Measurements from ENCODE around the gene UGT1A5.
"Not testable (repeated sequence)": the region's sequence is repeated elsewhere in the genome, so short reads cannot be mapped to it uniquely, and the experiment has no call there.

Gene UGT1A5

GRCh38 chr2:233698740-233699139 lies 14.0 kb upstream of the UGT1A5 start:
- no peak for DNase-seq

- DNase-seq, result no peak
These were observed 13.2 kb upstream of the UGT1A5 start for GRCh38 chr2:233699424-233700027.

- no peak for DNase-seq
These were observed 12.6 kb upstream of the UGT1A5 start for GRCh38 chr2:233700028-233700635.

- DNase-seq, result not testable (repeated sequence)
These were observed 11.9 kb upstream of the UGT1A5 start for GRCh38 chr2:233700842-233701241.

GRCh38 chr2:233702238-233702637 lies 10.5 kb upstream of the UGT1A5 start:
- no peak for DNase-seq

- no peak for DNase-seq
These were observed 6.7 kb upstream of the UGT1A5 start for GRCh38 chr2:233705911-233706506.

- no peak for DNase-seq
These were observed 6.0 kb upstream of the UGT1A5 start for GRCh38 chr2:233706720-233707119.

- no peak for DNase-seq
These were observed 4.6 kb upstream of the UGT1A5 start for GRCh38 chr2:233707940-233708644.

GRCh38 chr2:233708942-233709341 lies 3.8 kb upstream of the UGT1A5 start:
- no peak for DNase-seq

GRCh38 chr2:233711312-233712008 lies 1.2 kb upstream of the UGT1A5 start:
- no peak for DNase-seq

- no peak for DNase-seq
These were observed 532 bp downstream of the UGT1A5 start for GRCh38 chr2:233713262-233713615.

GRCh38 chr2:233714121-233714520 lies 1.4 kb downstream of the UGT1A5 start:
- DNase-seq, result no peak

- no peak for DNase-seq
These were observed 5.8 kb downstream of the UGT1A5 start, which contains the start of gene UGT1A4 for GRCh38 chr2:233718552-233718951. Gene UGT1A4 (plus strand): TSS chr2:233718736. CDS start chr2:233718821, 85 bp downstream.

GRCh38 chr2:233728723-233729301 lies 16.1 kb downstream of the UGT1A5 start, which contains the start of gene UGT1A3:
Gene UGT1A3 (plus strand): TSS chr2:233729042. CDS start chr2:233729127, 85 bp downstream.
- DNase-seq, result no peak

- DNase-seq, result not testable (repeated sequence)
These were observed 24.4 kb downstream of the UGT1A5 start for GRCh38 chr2:233736868-233737653.

GRCh38 chr2:233740870-233741269 lies 28.2 kb downstream of the UGT1A5 start:
- no peak for DNase-seq

- no peak for DNase-seq
These were observed 31.0 kb downstream of the UGT1A5 start for GRCh38 chr2:233743464-233744259.

GRCh38 chr2:233745073-233745755 lies 32.5 kb downstream of the UGT1A5 start:
- DNase-seq, result no peak

- DNase-seq, result not testable (repeated sequence)
These were observed 33.1 kb downstream of the UGT1A5 start for GRCh38 chr2:233745838-233746237.

Data from SIG-M5 (cell line).